ENCODE results near the gene CUL4A. TPM values are rescaled to one million over a fixed set of nuclear protein-coding genes. Genes with fewer than 3 reads are reported as not detected.
"Not testable (repeated sequence)": the region's sequence is repeated elsewhere in the genome, so short reads cannot be mapped to it uniquely, and the experiment has no call there.

The CUL4A gene
- total RNA-seq (2014; rRNA removed; shearing (Covaris generic)) = 184 and 200 TPM in 2 replicates

GRCh38 chr13:113209336-113209758 is at the start of gene CUL4A:
Gene CUL4A, plus strand, starts transcription at chr13:113209613. Its CDS starts 15 bp downstream, at chr13:113209628.
- peak; percentile 83 for DNase-seq (ENCODE audit: low spot score)

DNA sequence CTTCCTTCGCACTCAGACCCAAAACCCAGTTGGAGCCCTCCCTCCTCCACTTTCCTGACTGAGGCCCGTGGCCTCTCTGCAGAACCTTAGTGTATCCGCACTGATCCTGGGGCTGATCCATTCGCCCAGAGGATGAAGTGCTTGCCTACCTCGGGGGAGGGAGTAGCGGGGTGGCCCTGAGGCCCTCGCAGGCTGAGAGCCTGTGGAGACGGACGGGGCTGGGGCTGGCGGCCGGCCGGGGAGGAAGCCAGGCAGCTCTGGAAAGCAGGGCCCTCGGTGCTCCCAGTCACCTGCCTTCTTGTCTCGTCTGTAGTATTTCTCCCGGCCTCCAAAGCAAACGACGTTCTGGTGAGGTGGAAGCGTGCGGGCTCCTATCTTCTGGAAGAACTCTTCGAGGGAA is 49.7 kb upstream of the CUL4A start:
- no peak for DNase-seq (ENCODE audit: low spot score)

DNA sequence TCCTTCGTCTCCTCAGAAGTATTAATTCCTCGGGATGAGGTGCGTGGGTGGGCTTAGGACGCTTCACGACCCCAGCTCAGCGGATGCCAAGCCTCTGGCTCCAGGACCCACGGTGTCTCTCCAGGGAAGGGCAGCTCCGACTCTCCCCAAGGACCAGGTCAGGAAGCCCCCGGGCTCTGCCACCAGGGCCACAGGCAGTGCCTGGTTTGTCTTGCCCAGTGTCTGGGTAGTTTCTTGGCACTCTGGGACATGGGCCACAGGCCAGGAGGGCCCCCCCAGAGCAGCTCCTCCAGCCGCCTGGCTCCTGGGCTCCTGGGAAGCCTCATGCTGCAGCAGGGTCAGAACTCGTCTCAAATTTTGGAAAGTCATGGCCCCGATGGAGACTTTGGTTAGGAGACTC is 48.4 kb upstream of the CUL4A start:
- no peak for DNase-seq (ENCODE audit: low spot score)

DNA sequence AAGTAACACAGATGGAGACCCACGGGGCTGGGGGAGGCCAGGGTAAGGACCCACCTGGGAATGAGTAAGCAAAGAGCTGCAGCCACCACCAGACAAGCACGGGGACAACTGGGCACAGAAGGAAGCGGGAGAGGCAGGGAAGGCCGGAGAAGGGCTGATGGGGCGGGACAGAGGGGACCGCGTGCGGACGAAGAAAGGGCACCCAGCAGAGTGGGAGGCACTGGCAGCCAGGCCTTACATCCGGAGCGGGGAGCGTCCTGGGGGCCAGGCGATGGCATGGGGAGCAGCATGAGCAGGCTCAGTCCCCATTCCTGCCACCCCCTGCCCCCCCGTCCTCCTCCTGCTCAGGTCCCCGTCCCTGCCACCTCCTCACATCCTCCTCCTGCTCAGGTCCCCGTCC is 48.0 kb upstream of the CUL4A start:
- no peak for DNase-seq (ENCODE audit: low spot score)

DNA sequence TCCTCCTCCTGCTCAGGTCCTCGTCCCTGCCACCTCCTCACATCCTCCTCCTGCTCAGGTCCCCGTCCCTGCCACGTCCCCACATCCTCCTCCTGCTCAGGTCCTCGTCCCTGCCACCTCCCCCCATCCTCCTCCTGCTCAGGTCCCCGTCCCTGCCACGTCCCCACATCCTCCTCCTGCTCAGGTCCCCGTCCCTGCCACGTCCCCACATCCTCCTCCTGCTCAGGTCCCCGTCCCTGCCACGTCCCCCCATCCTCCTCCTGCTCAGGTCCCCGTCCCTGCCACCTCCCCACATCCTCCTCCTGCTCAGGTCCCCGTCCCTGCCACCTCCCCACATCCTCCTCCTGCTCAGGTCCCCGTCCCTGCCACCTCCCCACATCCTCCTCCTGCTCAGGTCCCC is 47.4 kb upstream of the CUL4A start:
- DNase-seq (ENCODE audit: low spot score) = not testable (repeated sequence)

DNA sequence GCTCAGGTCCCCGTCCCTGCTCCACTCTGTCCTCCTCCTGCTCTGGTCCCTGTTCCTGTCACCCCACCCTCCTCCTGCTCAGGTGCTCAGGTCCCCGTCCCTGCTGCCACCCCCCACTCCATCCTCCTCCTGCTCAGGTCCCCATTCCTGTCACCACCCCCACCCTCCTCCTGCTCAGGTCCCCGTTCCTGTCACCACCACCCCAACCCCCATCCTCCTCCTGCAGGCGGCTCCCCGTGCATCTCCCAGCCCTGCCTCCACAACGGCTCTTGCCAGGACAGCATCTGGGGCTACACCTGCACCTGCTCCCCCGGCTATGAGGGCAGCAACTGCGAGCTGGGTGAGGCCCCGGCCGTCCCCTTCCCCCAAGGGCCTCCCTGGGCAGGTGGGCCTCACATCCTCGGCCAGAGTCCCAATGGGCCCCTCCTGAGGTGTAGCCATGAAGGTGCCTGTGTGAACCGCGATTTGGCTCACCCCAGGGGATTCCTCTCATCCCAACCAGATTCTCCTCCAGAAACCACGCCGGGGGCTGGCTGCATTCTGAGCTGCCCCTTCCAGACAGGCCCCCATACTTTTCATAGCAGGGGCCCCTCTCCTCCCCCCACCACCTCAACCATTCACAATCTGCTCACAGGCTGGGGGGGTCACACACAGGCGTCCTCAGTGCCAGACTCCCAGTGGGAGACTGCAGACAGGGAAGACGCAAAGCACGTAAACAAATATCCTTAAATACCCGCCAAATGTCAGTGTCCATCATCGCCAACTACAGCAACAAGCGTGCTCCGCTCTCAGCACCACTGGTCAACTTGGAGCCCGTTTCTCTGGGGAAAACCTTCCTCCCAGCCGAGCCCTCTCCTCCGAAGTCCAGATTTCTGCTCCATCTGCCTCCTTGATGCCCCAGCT is 46.4 kb upstream of the CUL4A start:
- no peak for DNase-seq (ENCODE audit: low spot score)

GRCh38 chr13:113164492-113164891 is 44.9 kb upstream of the CUL4A start:
- no peak for DNase-seq (ENCODE audit: low spot score)

- DNase-seq (ENCODE audit: low spot score) = no peak
Measured at GRCh38 chr13:113166266-113166665, 43.1 kb upstream of the CUL4A start.

- no peak for DNase-seq (ENCODE audit: low spot score)
Measured at GRCh38 chr13:113166681-113167080, 42.7 kb upstream of the CUL4A start.

DNA sequence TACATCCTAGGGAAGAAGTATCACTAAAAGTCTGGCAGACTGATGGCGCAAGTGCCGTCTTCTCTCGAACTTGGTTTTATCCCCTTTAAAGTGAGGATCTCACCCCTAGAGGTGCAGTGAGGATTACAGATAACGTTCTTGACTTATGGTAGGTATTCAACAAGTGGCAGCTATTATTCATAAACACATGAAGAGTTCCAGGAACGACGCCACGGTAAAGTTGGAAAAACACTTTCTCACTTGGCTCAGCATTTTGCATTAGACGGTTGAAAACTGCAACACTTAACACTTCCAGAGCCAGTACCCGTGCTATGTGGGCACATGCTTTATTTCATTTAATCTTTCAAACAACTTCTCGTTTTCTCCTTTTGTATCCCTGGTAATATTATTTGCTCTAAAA is 42.3 kb upstream of the CUL4A start:
- DNase-seq (ENCODE audit: low spot score) = no peak

DNA sequence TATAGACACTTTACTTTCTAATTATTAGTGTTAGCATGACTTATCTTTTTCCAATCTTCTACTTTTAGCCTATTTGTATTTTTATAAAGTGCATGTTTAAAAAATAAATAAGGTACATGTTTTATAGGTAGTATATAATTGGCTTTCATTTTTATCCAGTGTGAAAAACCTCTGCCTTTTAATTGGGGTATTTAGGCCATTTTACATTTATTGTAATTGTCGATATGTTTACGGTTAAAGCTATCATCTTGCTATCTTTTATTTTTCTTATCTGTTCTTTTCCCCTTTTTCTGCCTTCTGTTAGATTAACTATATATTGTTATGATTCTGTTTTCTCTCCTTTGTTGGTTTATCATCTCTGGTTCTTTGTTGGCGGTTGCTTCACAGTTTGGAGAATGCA is 41.8 kb upstream of the CUL4A start:
- no peak for DNase-seq (ENCODE audit: low spot score)

DNA sequence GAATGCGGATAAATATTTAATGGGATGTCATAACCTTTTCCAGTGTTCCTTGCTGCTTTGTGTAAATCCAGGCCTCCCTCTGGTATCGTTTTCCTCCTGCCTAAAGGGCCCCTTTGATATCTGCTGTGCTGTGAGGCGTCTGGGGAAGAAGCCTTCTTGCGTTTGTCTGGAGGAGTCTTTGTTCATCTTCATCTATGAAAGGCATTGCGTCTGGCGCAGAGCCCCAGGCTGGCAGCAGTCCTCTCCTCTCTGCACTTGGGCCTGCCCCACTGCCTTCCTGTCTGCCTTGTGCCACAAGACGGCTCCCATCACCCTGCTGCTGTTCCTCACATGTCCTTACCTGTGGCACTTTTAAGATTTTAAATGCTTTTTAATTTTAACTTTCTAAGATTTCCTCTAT is 41.2 kb upstream of the CUL4A start:
- no peak for DNase-seq (ENCODE audit: low spot score)

DNA sequence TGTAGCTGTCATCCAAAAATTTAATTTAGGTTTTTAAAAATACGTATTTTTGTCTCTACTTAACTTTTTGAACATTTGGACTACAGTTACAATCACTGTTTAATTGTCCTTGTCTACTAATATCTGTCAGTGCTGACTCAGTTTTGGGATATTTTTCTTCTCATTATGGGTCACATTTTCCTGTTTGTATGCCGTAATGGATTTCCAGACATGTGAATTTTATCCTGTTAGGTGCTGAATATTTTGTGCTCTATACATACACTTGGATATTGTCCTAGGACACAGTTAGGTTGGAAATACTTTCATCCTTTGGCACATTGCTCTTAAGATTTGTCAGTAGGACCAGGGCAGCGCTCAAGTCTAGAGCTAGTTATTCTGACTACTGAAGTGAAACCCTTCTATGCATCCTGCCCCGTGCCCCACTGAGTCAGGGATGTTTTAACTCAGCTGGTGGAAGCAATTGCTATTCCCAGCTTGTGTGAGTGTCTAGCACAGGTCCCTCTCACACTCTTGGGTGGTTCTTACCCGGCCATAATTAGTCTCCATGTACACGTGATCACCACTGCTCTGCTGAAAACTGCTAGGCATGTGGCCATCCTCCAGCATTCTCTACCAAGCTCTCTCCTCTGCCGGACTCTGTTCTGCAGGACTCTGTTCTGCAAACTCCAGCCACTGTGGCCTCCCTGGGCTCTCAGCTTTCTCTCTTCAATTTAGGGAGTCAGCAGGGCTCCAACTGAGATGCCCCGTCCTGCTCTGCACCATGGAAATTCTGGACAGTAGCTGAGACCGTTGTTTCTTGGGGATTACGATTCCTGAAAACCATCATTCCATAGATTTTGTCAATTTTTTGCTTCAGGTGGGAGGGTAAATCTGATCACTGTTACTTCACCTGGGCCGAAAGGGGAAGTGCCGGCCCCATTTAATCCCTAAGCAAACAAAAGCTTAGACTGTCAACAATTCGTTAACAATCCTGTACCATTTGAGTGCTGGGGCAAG is 39.8 kb upstream of the CUL4A start:
- peak; percentile 47 for DNase-seq (ENCODE audit: low spot score)

- DNase-seq (ENCODE audit: low spot score) = peak; percentile 50
Measured at GRCh38 chr13:113170511-113170910, 38.9 kb upstream of the CUL4A start.

DNA sequence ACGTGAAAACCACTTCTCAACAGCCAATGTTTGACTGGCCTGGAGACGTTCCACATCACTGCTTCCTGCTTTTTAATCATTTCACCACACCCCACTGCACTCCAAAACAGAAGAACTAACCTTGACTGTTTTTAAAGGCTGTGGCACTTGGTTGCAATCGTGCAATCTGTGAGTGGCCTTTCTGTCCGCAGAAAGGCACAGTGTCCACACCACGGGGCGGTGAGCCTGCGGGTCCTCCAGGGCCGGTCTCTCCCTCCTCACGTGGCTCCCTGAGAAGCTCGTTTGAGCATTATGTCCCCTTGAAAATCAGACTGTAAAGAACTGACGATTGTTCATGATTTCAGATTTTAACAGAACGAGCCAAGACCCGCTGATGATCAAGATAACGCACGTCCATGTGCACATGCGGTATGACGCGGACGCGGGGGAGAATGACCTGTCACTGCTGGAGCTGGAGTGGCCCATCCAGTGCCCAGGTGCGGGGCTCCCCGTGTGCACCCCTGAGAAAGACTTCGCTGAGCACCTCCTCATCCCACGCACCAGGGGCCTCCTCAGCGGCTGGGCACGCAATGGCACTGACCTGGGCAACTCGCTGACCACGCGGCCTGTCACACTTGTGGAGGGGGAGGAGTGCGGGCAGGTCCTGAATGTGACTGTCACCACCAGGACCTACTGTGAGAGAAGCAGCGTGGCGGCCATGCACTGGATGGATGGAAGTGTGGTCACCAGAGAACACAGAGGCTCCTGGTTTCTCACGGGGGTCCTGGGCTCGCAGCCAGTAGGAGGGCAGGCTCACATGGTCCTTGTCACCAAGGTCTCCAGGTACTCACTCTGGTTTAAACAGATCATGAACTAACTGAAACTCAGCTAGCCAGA is 37.9 kb upstream of the CUL4A start:
- DNase-seq (ENCODE audit: low spot score) = no peak

DNA sequence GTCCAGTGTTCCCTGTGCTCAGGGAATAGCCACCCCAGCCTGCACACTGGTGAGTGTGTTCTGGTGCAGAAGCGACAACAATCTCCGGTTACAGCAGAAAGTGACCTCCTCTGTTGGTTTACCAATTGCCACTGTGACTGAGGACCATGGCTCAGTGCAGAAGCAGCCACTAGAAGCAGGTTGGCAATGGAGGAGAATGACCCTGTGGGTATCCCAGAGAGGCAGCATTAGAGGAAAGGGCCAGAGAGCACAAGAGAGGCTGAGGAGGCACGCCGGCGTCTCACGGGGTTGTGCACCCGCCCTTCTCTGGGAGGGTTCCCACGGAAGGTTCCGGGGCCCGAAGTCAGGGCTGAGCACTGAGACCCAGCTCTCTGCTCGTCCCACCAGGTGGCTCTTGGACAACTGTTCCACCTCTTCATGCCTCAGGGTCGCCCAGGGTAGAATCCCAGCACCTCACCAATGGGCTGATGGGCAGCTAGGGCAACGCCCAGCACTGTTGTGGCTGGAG is 36.9 kb upstream of the CUL4A start:
- DNase-seq (ENCODE audit: low spot score) = no peak

GRCh38 chr13:113176280-113176679 is 33.1 kb upstream of the CUL4A start:
- DNase-seq (ENCODE audit: low spot score) = no peak

GRCh38 chr13:113176822-113177221 is 32.6 kb upstream of the CUL4A start:
- DNase-seq (ENCODE audit: low spot score) = no peak

- no peak for DNase-seq (ENCODE audit: low spot score)
Measured at GRCh38 chr13:113178070-113178895, 31.1 kb upstream of the CUL4A start.

GRCh38 chr13:113178896-113179167 is 30.6 kb upstream of the CUL4A start:
- no peak for DNase-seq (ENCODE audit: low spot score)

Data from HT-29 (cell line).